Upper lobe of left lung (tissue), 4 donors: ENCODE data around the gene IPPK.

ENCODE experiments used
- CTCF ChIP-seq, 6 experiments: fragments of 450-650 bp in 4 of 6; fragments of 200-600 bp in 2 of 6; sonication (generic) in 2 of 6; IDR thresholded peaks; one replicate each; pipeline ENCODE4 v1.5.1; 2016 to 2019; ENCODE audit warnings: antibody characterized with exemption in 6 of 6
- EP300 ChIP-seq, 4 donors: sonication (generic); formaldehyde crosslinking; IDR thresholded peaks; one replicate each; pipeline ENCODE4 v1.5.1; 2017; ENCODE audit warnings: antibody characterized with exemption in 4 of 4, control low read depth in 2 of 4
- POLR2A ChIP-seq, 4 donors: fragments of 450-650 bp; IDR thresholded peaks; one replicate each; pipeline ENCODE4 v1.5.1; 2016 to 2017; ENCODE audit warnings: antibody characterized with exemption in 4 of 4, mild to moderate bottlenecking in 2 of 4

- TF ChIP-seq EP300 (IDR thresholded peaks at IDR 0.05): no peak
- no peak for TF ChIP-seq CTCF (IDR thresholded peaks at IDR 0.05)
- TF ChIP-seq POLR2A (IDR thresholded peaks at IDR 0.05): no peak
Measured at GRCh38 chr9:92714787-92715487, 45.0 kb upstream of the IPPK start.
